Measurements from ENCODE around the gene FCN1.

DNA sequence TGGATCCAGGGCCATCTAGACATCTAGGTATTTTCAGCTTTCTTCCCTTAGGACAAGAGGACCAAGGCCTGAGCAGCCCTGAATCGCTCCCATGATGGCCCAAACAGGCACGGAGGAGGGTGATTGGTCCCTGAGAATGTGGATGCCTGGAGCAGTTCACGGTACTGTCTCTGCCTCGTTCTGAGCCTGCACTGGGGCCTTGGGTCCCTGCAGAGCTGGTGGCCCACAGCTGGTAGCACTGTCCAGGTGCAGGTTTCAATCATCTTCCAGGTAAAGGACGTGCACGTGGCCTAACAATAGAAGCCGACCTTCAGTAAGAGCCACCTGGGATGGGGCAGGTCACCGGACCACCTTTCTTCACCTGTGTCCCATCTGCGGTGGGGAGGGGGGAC lies 19.4 kb upstream of the FCN1 start:
- TF ChIP-seq, protein P1, sequence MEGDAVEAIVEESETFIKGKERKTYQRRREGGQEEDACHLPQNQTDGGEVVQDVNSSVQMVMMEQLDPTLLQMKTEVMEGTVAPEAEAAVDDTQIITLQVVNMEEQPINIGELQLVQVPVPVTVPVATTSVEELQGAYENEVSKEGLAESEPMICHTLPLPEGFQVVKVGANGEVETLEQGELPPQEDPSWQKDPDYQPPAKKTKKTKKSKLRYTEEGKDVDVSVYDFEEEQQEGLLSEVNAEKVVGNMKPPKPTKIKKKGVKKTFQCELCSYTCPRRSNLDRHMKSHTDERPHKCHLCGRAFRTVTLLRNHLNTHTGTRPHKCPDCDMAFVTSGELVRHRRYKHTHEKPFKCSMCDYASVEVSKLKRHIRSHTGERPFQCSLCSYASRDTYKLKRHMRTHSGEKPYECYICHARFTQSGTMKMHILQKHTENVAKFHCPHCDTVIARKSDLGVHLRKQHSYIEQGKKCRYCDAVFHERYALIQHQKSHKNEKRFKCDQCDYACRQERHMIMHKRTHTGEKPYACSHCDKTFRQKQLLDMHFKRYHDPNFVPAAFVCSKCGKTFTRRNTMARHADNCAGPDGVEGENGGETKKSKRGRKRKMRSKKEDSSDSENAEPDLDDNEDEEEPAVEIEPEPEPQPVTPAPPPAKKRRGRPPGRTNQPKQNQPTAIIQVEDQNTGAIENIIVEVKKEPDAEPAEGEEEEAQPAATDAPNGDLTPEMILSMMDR (IDR thresholded peaks at IDR 0.05): no peak
- no peak for TF ChIP-seq EP300 (IDR thresholded peaks at IDR 0.05)
